ENCODE results near the gene PHKG2. TPM values are rescaled to one million over a fixed set of nuclear protein-coding genes. Genes with fewer than 3 reads are reported as not detected.

The PHKG2 gene
- total RNA-seq, 1 experiment from 2014 or later: 35.3 TPM

- POLR2A ChIA-PET (ENCODE audit: low non-redundant PET): no interaction called here
- Histone ChIP-seq H3K36me3 (ENCODE audit: insufficient read depth, low read length, poor library complexity, severe bottlenecking) (peaks cover 92% of the 10 kb centered on the region), H3K4me3 (ENCODE audit: low read depth, low read length, poor library complexity, severe bottlenecking) (no peak overlapping the region), H3K9me3 (ENCODE audit: low read depth, low read length, poor library complexity, severe bottlenecking) (no peaks in the 10 kb centered on the region), H3K27ac (ENCODE audit: low read depth, low read length, poor library complexity, severe bottlenecking) (no peak overlapping the region), H3K4me1 (ENCODE audit: insufficient read depth, low read length, poor library complexity, severe bottlenecking) (peaks cover under 1% of the 10 kb centered on the region), H3K27me3 (replicated peaks; ENCODE audit: insufficient read depth, low read depth, low read length, poor library complexity) (no peaks in the 10 kb centered on the region)
- TF ChIP-seq, protein P1, sequence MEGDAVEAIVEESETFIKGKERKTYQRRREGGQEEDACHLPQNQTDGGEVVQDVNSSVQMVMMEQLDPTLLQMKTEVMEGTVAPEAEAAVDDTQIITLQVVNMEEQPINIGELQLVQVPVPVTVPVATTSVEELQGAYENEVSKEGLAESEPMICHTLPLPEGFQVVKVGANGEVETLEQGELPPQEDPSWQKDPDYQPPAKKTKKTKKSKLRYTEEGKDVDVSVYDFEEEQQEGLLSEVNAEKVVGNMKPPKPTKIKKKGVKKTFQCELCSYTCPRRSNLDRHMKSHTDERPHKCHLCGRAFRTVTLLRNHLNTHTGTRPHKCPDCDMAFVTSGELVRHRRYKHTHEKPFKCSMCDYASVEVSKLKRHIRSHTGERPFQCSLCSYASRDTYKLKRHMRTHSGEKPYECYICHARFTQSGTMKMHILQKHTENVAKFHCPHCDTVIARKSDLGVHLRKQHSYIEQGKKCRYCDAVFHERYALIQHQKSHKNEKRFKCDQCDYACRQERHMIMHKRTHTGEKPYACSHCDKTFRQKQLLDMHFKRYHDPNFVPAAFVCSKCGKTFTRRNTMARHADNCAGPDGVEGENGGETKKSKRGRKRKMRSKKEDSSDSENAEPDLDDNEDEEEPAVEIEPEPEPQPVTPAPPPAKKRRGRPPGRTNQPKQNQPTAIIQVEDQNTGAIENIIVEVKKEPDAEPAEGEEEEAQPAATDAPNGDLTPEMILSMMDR (conservative IDR thresholded peaks at IDR 0.05; ENCODE audit: low read depth, low read length): no peak
- no peak for TF ChIP-seq EZH2 (IDR thresholded peaks at IDR 0.05; ENCODE audit: borderline replicate concordance, low read depth, low read length, poor library complexity, severe bottlenecking)
- intact Hi-C loops (cut with micrococcal nuclease; ENCODE audit: unreplicated experiment): no loop called here
- CTCF ChIA-PET: no interaction called here
- no peak for DNase-seq (ENCODE audit: low spot score)
- TSS peak; percentile 24 for BruUV-seq (replicated peaks)
Measured at GRCh38 chr16:30768583-30769181, 20.5 kb downstream of the PHKG2 start.

DNA sequence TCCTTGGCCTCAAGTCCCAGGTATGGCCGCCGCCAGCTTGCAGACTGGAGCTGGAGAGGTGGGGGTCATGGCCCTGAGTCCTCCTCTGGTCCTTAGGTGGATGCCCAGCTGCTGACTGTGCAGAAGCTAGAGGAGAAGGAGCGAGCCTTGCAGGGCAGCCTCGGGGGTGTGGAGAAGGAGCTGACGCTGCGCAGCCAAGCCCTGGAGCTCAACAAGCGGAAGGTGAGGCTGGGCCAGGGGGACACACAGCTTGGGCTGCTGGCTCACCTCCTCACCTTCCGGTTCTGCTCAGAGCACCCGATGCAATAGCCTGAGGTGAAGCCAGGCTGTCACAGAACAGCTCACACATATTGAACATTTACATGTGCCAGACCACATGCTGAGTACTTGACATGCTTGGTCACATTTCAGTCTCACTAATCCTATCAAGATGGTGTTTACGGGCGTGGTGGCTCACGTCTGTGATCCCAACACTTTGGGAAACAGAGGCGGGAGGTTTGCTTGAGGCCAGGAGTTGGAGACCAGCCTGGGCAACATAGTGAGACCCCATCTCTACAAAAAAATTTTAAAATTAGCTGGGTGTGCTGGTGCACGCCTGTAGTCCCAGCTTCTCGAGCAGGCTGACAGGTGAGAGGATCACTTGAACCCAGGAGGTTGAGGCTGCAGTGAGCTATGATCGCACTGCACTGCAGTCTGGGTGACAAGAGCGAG is 21.3 kb downstream of the PHKG2 start:
- Histone ChIP-seq H3K9me3 (ENCODE audit: low read depth, low read length, poor library complexity, severe bottlenecking) (no peaks in the 10 kb centered on the region), H3K4me1 (ENCODE audit: insufficient read depth, low read length, poor library complexity, severe bottlenecking) (no peaks in the 10 kb centered on the region), H3K27me3 (replicated peaks; ENCODE audit: insufficient read depth, low read depth, low read length, poor library complexity) (no peaks in the 10 kb centered on the region), H3K4me3 (ENCODE audit: low read depth, low read length, poor library complexity, severe bottlenecking) (no peak overlapping the region), H3K36me3 (ENCODE audit: insufficient read depth, low read length, poor library complexity, severe bottlenecking) (peaks cover 92% of the 10 kb centered on the region), H3K27ac (ENCODE audit: low read depth, low read length, poor library complexity, severe bottlenecking) (no peak overlapping the region)
- POLR2A ChIA-PET (ENCODE audit: low non-redundant PET): no interaction called here
- no peak for DNase-seq (ENCODE audit: low spot score)
- CTCF ChIA-PET: interaction anchor here (0.5 kb wide), 1 partner anchor 76 kb away, joined by 4 read pairs; no protein-coding TSS in a partner anchor
- BruUV-seq (replicated peaks): no TSS peak
- intact Hi-C loops (cut with micrococcal nuclease; ENCODE audit: unreplicated experiment): no loop called here
- TF ChIP-seq, protein P1 (conservative IDR thresholded peaks at IDR 0.05; ENCODE audit: low read depth, low read length): no peak
- no peak for TF ChIP-seq EZH2 (IDR thresholded peaks at IDR 0.05; ENCODE audit: borderline replicate concordance, low read depth, low read length, poor library complexity, severe bottlenecking)

DNA sequence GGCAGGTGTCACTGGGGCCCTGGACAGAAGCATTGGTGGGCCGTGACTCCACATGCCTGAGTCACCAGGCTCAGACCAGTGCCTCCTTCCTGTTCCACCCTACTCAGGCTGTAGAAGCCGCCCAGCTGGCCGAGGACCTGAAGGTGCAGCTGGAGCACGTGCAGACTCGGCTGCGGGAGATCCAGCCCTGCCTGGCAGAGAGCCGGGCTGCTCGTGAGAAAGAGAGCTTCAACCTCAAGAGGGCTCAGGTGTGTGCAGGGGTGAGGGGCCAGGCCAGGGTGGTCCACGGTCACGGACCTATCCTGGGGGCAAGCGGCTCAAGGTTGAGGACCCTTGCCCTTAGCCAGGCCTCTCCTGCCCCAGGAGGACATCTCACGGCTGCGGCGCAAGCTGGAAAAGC is 23.5 kb downstream of the PHKG2 start:
- no peak overlapping the region for H3K27ac ChIP-seq (ENCODE audit: low read depth, low read length, poor library complexity, severe bottlenecking)
- TF ChIP-seq EZH2 (IDR thresholded peaks at IDR 0.05; ENCODE audit: borderline replicate concordance, low read depth, low read length, poor library complexity, severe bottlenecking): no peak
- TF ChIP-seq, protein P1 (conservative IDR thresholded peaks at IDR 0.05; ENCODE audit: low read depth, low read length): no peak
- peaks cover 71% of the 10 kb centered on the region for H3K36me3 ChIP-seq (ENCODE audit: insufficient read depth, low read length, poor library complexity, severe bottlenecking)
- ChIA-PET POLR2A (ENCODE audit: low non-redundant PET) (no interaction called here), CTCF (no interaction called here)
- no peak for DNase-seq (ENCODE audit: low spot score)
- H3K4me1 ChIP-seq (ENCODE audit: insufficient read depth, low read length, poor library complexity, severe bottlenecking): peaks cover 4% of the 10 kb centered on the region
- no peaks in the 10 kb centered on the region for H3K9me3 ChIP-seq (ENCODE audit: low read depth, low read length, poor library complexity, severe bottlenecking)
- H3K4me3 ChIP-seq (ENCODE audit: low read depth, low read length, poor library complexity, severe bottlenecking): no peak overlapping the region
- no peaks in the 10 kb centered on the region for H3K27me3 ChIP-seq (replicated peaks; ENCODE audit: insufficient read depth, low read depth, low read length, poor library complexity)
- intact Hi-C loops (cut with micrococcal nuclease; ENCODE audit: unreplicated experiment): no loop called here
- BruUV-seq (replicated peaks): no TSS peak
